Lung microvascular endothelial cell (primary cell): Measurements from ENCODE around the gene APOBEC3C. TPM values are rescaled to one million over a fixed set of nuclear protein-coding genes. Genes with fewer than 3 reads are reported as not detected.
"Not testable (repeated sequence)": the region's sequence is repeated elsewhere in the genome, so short reads cannot be mapped to it uniquely, and the experiment has no call there.

ENCODE experiments used
- DNase-seq, 2 donors: peaks; one replicate each; pipeline versions ENCODE4 v3.0.0 to v3.0.0-alpha.2; 2010; ENCODE audit warnings: low read depth in 2 of 2
- total RNA-seq: library from RNA; depleted of rRNA; stranded (reverse); fragments of >200 nt; gene quantifications from 2 replicates; pipeline ENCODE4 v1.2.1, GENCODE V29; 2014

The APOBEC3C gene
- total RNA-seq: 0.20 and 2.0 TPM in 2 replicates

DNA sequence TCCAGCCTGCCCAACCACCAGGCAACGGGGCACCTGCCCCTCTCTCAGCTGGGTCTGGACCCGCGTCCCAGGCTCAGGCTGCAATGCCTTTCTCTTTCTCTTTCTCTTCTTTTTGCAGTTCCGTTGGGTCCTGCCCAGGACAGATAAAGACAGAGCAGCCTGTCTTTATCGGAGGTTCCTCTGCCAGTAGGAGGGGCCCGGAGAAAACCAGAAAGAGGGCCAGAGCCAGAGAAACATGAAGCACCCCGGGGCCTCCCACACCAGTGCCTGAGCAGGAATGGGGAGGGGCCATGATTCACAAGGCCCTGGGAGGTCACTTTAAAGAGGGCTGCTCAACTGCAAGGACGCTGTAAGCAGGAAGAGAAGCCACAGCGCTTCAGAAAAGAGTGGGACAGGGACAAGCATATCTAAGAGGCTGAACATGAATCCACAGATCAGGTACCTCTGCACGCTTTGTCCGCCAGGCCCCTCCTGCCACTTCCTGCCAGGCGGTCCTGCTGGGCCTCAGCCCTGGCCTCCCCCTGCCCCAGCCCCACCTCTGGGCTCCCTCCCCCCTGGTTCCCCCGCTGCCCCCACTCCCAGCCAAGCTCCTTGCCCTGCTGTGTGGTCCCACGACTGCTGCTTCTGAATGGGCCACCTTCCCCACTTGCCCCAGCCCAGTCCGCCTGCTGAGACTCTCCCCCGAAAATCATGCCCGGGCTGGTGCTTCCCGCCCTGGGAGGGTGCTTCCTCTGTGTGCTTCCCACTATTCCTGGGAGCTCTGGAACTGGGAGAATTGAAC, at the start of gene APOBEC3C:
Gene APOBEC3C (plus strand): TSS at position 316 of the 781 bp plus-strand sequence. CDS start 106 bp downstream, at position 422.
- peak; percentile 23 to 56 for DNase-seq

DNA sequence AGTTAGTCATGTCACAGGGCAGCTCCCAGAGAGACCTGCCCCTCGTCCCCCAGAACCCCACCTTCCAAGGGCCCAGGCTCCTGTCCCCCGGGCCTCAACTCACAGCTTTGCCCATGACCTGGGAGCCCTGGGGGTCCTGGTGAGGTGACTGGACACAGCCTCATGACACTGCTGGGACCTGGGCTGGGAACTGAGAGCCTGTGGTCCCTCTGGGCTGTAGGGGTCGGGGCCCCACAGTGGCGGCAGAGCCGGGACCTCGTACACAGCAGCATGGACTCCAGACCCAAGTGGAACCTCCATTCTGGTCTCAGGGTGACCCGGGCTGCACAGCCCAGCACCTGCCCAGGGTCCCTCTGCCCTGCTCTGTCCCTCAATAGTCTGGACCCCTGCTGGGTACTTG, 49.8 kb upstream of the APOBEC3C start:
- DNase-seq: no peak

DNA sequence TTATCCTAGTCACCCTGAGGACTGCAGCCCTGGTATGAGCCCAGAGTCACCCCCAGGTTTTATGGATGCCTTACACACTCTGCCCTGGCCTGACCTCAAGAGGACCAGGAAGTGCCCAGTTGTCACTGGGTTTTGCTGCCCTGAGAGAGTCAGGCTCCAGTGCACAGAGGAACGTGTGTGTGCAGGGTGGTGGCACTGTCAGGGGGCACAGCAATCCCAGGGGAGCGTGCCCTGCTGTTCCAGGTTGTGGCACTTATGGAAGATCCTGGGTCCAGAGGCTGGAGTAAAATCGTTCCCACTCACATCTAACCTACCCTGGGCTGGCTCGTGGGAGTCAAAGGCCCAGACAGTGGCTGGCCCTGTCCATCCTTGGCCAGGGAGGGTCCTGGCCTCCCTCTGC, 49.1 kb upstream of the APOBEC3C start:
- DNase-seq: no peak

DNA sequence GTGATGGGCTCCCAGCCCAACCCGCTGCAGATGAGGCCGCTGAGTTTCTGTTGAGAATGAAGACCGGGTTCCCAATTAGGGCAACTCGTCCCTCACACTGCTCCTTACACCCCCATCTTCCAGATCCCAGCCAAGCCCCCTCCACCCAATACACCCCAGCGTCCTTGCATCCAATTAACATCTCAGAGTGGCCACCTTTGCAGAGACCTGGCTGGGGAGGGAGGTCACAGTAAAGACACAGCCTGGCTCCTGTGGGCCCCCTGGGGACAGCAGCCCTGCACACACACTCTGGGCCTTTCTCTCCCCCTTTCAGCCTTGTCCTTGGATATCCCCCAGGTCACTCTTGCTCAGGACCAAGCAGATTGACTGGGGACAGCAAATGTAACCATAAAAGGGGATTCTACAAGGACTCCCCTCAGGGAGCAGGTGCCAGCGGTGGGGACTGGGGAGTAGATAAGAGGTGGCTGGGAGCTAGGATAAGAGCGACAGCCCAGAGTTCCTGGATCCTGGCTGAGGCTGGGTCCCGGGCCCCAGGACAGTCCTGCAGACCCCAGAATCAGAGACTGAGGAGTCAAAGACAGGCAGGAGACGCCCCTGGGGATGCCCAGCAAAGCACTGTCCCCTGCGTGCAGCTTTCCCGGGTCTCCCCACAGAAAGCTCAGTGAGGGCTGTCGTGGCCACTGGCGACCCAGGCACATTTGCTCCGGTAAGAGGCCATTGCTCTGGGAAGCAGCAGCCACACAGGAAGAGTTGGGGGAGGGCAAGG, 48.3 kb upstream of the APOBEC3C start:
- no peak for DNase-seq

DNA sequence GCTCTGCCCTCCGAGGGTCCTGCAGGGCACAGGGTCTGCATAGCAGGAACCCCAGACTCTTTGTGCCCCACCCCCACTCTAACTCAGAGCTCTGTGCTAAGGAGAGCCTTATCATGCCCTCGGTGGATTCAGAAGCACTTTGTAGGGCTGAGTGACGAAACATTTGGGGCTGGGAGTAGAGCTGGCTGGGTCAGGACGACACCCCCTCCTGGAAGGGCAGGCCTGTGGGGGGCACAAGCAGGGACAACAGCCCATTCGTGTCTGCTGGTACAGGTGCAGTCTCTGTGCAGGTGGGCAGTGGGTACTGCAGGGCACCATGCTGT, 47.7 kb upstream of the APOBEC3C start:
- no peak for DNase-seq

DNA sequence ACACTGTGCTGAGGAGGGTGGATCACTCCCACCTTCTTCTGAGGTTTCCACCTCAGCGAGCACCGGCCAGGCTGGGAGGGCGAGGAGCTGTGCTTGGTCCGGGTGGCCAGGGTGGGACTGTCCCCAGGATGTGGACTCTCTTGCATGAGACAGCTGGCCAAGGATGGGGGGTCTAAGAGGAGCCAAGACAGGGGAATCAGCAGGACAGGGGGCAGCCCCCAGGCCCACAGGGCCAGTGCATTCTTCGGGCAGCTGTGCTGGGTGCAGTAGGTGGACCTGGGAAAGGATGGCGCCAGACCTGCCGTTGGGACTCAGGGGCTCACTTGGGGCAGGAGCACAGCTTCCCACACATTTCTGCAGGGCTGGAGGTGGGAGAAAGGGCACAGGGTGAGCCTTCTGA, 47.1 kb upstream of the APOBEC3C start:
- no peak for DNase-seq

DNA sequence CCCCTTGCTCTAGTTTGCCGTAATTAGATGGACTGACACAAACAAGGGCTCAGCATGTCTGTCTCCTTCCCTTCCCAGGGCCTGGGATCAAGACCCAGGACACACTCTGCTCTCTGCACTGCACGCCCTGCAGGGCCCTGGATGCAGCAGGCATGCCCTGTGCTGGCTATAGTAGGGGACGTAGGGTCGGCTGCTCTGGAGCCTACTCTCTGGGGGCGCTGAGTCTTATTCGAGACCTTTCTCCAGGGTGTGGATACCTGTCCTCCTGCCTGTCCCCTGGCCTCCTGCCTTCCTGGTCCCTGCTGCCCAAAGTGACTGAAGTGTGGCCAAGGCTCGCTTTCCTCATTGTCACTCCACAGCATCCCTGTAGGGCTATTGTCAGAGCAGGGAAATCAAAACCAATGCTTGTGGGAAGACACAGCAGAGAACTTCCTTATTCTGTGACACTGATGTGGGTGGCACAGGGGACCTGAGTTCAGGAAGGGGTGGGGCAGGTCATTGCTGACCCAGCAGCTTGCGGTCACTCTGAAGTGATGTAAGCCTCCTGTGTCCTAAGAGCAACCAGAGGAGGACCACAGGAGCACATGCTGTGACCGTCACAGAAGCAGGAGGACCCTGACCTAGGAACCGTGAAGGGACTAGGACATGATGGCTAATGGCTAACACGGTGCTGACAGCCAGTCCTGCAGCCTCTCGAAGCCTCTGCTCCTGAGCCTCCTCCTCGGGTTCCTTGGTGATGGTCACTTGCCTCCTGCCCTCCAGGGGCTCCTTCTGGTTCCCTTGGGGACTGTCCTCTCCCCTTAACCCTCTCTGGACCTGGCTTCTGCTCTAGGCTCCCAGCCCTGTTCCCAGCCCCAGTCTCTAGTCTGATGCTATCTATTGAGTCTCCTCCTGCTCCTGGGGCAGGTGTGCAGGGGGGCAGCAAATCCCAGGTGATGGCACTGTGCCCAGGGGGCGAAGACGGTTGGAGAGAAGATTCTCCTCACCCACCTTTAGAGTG, 46.3 kb upstream of the APOBEC3C start:
- no peak for DNase-seq

DNA sequence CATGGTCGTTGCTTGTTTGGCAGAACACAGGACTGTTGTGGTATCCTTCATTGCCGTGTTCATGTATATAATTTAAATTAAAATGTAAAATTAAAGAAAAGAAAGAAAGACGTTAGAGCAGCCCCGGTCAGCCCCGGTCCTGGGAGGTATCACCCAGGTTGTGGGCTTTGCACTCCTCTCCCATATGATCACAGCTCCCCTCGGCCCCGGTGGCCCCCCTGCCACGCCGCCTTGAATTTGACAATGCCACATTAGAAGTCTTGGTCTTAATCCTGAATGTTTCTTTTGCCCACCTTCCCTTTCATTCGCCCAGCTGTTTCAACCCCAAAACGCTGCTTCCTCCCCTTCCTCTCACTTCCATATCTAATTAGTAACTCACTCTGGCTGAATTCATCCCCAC, 45.3 kb upstream of the APOBEC3C start:
- no peak for DNase-seq

DNA sequence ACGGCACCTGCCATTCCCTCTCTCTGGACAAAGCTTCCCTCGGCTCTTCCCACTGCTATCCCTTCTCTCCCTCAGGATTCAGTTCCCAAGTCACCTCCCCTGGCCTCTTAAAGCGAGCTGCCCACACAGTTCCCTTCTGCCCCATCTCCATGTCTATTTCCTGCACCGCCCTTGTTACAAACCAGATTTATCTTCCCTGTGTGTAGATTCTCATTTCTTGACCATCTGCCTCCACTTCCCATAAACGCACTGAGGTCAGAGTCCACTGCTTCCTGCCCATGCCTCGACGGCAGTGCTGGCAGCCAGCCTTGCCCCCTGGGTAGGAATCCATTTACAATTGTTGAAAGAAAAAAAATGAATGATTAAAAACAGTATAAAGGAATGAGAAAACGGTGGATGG, 43.5 kb upstream of the APOBEC3C start:
- DNase-seq: peak in 1 of 2 donors; percentile 46

DNA sequence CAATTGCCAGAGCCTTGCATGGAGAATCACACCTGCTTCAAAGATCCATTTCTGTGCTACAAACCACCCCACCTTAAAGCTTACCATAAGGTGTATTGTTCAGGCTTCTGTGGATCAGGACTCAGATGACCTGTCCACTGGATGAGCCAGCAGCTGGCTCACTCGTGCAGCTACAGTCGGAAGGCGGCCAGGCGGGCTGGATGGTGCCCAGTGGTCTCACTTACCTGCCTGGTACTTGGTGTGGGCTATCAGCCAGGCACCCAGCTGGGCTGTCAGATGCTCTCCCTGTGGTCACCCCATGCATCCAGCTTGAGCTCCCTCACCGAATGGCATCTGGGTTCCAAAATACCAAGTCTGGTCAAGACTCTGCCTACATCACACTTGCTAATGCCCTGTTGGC, 42.9 kb upstream of the APOBEC3C start:
- DNase-seq: no peak

DNA sequence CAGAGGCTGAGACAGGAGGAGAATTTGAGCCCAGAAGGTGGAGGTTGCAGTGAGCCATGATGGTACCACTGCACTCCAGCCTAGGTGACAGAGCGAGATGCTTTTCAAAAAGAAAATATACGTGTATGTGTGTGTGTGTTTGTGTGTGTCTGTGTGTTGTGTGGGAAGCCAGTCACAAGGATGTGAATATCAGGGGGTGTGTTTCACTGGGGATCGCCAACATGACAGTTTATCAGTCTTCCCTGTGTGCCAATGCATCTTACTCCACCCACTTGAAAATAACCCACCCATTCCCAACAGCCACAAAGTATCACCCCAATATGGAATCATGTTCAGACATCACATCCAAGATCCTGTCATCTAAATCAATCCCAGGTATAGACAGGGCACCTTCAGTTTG, 42.3 kb upstream of the APOBEC3C start:
- no peak for DNase-seq

DNA sequence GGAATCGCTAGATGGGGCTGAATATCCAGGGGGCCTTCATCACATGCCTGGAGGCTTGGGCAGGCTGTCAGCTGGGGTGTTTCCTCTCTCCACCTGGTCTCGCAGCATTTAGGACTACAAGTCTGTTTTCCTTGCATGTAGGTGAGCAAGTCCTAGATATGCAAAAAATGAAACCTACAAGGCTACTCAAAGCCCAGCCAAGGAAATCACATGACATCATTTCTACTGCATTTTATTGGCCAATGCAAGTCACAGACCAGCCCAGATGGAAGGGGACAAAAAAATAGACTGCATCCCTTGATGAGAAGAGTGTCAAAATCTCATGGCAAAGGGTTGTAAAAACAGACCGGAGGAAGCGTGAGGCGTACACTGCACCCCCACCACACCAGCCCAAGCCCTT, 41.5 kb upstream of the APOBEC3C start:
- DNase-seq: no peak

DNA sequence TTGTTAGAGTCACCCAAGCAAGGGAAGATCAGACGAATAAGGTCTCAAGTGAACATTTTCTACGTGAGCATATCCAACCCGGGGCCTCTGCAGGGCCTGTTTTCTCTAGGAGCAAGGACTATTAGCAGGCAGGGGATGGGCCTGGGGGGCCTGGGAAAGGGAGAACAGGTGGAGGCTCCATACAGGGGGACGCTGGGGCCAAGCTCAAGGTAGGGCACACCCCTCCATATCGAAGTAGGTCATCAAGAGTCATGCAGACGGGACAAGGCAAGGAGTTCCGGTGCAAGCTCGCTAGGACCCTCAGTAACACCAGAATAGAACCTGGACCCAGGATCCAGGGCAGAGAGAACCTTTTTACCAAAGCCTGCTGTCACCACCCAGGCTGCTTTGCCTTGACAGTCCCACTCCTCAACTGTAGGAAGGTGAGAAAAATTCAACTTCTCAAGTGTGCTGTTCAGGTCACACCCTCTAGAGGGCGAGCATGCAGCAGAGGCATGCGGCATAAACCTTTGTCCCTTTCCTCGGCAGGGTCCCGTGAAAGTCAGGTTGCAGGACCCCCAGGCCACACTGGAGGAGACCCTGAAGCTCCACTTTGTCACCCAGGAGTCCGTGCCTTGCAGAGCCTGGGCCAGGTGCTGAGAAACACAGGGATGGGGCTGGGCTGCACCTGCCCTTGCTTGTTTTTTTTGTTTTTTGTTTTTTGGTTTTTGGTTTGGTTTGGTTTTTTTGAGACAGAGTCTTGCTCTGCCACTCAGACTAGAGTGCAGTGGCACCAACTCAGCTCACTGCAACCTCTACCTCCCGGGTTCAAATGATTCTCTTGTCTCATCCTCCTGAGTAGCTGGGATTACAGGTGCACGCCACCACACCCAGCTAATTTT, 40.5 kb upstream of the APOBEC3C start:
- DNase-seq: peak; percentile 48 to 50

DNA sequence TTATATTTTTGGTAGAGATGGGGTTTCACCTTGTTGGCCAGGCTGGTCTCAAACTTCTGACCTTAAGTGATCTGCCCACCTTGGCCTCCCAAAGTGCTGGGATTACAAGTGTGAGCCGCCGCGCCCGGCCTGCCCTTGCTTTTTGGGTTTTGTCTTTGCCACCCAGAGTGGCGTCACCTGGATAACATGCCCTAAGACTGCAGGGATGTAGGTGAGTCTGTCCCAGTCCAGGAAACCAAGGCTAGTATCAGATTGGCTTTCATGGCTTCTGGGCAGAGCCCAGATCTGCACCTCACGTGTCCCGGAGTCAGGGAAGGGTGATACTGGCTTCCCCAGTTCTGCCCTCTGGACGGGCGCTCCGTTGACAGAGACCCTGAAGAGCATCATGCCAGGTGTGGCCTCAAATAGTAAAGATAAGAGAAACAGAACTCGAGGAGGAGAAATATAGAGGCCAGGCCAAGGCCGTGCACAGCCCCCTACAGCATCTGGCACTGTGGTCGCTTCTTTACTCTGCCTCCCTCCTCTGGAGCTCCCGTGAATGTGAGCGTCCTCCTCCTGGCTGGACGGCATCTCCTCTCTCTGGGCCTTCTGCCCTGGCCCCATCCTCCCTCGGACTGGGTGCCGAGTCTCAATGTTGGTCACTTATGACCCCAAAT, 39.8 kb upstream of the APOBEC3C start:
- DNase-seq: no peak

DNA sequence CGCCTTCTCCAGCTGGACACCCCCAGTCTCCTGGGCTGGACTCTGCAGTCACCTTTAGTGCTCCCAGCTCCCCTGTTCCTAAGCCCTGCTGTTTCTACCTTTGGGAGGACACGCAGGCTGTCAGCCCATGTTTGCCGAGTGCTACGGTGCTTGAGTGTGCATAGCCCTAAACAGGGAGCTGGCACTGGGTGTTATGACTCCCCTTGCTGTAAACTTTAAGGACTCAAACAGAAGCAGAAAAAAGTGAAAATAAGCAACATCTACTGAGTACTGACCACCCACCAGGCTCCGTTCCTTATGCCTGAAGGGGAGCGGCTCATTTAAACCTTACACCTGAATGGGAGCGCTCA, 39.3 kb upstream of the APOBEC3C start:
- no peak for DNase-seq

DNA sequence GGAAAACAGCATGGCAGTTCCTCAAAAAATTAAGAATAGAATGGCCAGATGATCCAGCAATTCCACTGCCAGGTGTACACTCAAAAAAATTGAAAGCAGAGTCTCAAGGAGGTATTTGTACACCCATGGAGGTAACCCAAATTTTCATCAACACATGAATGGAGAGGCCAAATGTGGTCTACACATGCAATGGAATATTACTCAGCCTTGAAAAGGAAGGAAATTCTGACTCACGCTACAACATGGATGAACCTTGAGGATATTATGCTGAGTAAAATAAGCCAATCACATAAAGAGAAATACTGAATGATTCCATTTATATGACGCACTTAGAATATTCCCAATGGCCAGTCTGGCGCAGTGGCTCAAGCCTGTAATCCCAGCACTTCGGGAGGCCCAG, 36.8 kb upstream of the APOBEC3C start:
- DNase-seq: not testable (repeated sequence)

DNA sequence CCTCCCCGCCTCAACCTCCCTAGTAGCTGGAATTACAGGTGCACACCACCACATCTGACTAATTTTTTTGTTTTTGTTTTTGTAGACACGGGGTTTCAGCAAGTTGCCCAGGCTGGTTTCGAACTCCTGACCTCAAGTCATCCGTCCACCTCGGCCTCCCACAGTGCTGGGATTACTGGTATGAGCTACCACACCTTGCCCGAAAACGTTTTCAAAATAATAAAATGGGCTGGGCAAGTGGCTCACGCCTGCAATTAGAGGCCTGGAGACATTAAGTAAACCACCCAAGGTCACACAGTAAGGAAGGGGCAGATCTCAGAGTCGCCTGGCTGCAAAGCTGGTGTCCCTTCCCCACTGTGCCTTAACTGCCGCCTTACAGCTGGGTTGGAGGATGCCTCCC, 33.5 kb upstream of the APOBEC3C start:
- DNase-seq: not testable (repeated sequence)

DNA sequence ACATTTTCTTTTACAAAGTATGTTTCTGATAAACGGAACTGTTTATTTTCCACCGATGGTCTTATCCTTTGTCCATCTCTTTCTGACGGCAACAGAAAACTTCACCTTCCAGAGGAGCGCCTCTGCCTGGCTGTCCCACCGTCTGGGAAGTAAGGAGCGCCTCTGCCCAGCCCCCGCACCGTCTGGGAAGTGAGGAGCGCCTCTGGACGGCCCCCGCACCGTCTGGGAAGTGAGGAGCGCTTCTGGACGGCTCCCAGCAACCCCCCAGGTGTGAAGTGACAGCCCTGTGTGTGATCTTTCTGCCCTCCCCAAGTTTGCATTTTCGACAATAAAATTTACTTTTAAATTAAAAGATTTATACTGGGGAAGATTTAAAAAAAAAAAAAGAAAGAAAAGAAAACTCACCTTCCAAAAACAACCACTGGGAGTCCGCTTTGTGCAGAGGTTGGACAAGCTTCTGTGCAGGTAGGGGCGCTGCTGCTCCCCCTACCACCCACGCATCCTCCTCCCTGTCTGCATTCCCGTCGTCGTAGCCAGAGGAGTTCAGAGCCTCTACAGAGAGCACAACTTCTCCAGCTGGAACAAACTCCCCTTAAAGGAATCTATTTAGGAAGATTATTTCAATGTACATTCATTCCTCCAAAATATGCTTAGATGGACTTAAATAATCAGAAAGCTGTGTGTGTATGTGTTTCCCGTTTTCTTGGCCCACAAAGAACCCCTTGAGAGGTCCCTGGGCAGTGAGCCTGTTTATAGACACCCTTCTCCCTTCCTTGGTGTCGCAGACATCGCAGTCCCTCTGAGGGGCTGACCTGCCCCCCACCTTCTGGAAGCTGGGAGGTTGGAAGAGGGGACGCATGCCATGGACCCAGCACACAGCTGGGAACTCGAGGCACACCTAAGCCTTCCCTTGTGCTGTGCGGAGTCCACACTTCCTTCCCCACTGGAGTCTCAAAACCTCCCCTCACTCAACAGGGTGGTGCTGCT, 32.8 kb upstream of the APOBEC3C start:
- DNase-seq: peak in 1 of 2 donors; percentile 16
